Transverse colon (tissue), 4 donors: ENCODE results near the gene THBS3.

Source experiments
- POLR2A ChIP-seq: fragments of 450-650 bp; IDR thresholded peaks from one replicate; pipeline ENCODE4 v1.6.1; 2016; ENCODE audit warnings: antibody characterized with exemption, mild to moderate bottlenecking, moderate library complexity
- POLR2AphosphoS5 ChIP-seq, 3 donors: sonication (generic); formaldehyde crosslinking; IDR thresholded peaks; one replicate each; pipeline ENCODE4 v1.6.1; 2016; ENCODE audit warnings: antibody characterized with exemption in 3 of 3
- TF ChIP-seq, protein P1 (sequence below), 5 experiments: fragments of 200-600 bp in 3 of 5; fragments of 450-650 bp in 2 of 5; sonication (generic) in 3 of 5; IDR thresholded peaks; 1 replicate in 2 of 5; 2 replicates in 3 of 5; pipeline ENCODE4 v1.5.1; 2016 to 2017; ENCODE audit warnings: antibody characterized with exemption in 5 of 5, inconsistent platforms in 3 of 5, mild to moderate bottlenecking in 2 of 5, moderate library complexity in 1 of 5

DNA sequence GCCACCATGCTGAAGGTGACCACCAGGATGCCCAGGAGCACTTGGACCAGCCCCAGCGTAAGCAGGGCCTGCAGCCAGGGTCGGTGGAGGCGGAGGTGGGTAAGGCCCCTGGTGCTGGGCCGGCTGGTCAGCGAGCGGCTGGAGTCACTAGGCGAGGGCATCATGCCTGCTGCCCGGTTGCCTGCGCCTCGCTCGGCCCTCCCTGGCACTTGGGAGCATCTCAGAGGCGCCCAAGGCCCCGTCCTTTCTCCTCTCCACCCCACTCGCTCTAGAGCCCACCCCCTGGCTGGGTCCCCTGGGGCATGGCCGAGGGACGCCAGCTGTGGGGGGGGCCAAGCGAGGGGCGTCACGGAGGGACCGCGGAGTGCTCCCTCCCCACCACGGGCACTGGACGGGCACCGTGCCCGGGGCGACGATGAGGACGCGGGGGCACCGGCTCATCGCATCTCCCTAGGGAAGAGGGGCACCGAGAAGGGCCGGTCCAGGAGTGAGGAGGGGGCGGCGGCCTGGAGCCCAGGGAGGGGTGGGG, 47.1 kb upstream of the THBS3 start:
- TF ChIP-seq POLR2AphosphoS5 (IDR thresholded peaks at IDR 0.05) (no peak), POLR2A (no peak)
- TF ChIP-seq, protein P1, sequence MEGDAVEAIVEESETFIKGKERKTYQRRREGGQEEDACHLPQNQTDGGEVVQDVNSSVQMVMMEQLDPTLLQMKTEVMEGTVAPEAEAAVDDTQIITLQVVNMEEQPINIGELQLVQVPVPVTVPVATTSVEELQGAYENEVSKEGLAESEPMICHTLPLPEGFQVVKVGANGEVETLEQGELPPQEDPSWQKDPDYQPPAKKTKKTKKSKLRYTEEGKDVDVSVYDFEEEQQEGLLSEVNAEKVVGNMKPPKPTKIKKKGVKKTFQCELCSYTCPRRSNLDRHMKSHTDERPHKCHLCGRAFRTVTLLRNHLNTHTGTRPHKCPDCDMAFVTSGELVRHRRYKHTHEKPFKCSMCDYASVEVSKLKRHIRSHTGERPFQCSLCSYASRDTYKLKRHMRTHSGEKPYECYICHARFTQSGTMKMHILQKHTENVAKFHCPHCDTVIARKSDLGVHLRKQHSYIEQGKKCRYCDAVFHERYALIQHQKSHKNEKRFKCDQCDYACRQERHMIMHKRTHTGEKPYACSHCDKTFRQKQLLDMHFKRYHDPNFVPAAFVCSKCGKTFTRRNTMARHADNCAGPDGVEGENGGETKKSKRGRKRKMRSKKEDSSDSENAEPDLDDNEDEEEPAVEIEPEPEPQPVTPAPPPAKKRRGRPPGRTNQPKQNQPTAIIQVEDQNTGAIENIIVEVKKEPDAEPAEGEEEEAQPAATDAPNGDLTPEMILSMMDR (IDR thresholded peaks at IDR 0.05): peak in 1 of 5 experiments; percentile 4
